Posterior vena cava (tissue), 2 donors: ENCODE measurements around the gene MFN2. TPM values are rescaled to one million over a fixed set of nuclear protein-coding genes. Genes with fewer than 3 reads are reported as not detected.
"Not testable (repeated sequence)": the region's sequence is repeated elsewhere in the genome, so short reads cannot be mapped to it uniquely, and the experiment has no call there.

Experiments used
- DNase-seq: peaks from one replicate; pipeline ENCODE4 v3.0.0-alpha.2; 2020; ENCODE audit warnings: low spot score
- intact Hi-C, 2 donors: fragments of 100-400 bp; cut with DNase I; formaldehyde crosslinking; loops; one replicate each; pipeline versions ENCODE4 v1.14.1 to v1.14.2; 2022 to 2023
- total RNA-seq, 2 donors: library from RNA; stranded (reverse); fragmentation: NEBNext Ultra II Directional; extraction: Animal tissue kit (Norgen Biotek cat#: 25700); gene quantifications; one replicate each; pipeline ENCODE4 v1.2.1, GENCODE V29; 2021
- donor health status: DM: yes; HTN: yes; CAD: no.
- donor health status: DM: yes; HTN: yes; CAD: no.

Gene MFN2
- total RNA-seq, 2 donors from 2014 or later = 94.8 to 102 TPM

- intact Hi-C loops = no loop called here
- no peak for DNase-seq
Measured at GRCh38 chr1:12037486-12038355, 57.5 kb downstream of the MFN2 start.

- intact Hi-C loops = no loop called here
- no peak for DNase-seq
Measured at GRCh38 chr1:12038356-12039163, 58.3 kb downstream of the MFN2 start.

GRCh38 chr1:12039164-12039525, 58.9 kb downstream of the MFN2 start:
- intact Hi-C loops = no loop called here
- DNase-seq = no peak

GRCh38 chr1:12039824-12040456, 59.7 kb downstream of the MFN2 start:
- intact Hi-C loops, DNase-seq: not testable (repeated sequence)

- intact Hi-C loops = no loop called here
- DNase-seq = no peak
Measured at GRCh38 chr1:12040457-12041051, 60.3 kb downstream of the MFN2 start.

GRCh38 chr1:12044187-12044877, 64.1 kb downstream of the MFN2 start:
- intact Hi-C loops, DNase-seq: not testable (repeated sequence)

GRCh38 chr1:12046749-12047119, 66.5 kb downstream of the MFN2 start:
- DNase-seq = no peak
- intact Hi-C loops = no loop called here

- DNase-seq = no peak
- intact Hi-C loops = no loop called here
Measured at GRCh38 chr1:12047120-12047876, 67.1 kb downstream of the MFN2 start.

- intact Hi-C loops = no loop called here
- DNase-seq = no peak
Measured at GRCh38 chr1:12048372-12048771, 68.1 kb downstream of the MFN2 start.

- intact Hi-C loops = no loop called here
Measured at GRCh38 chr1:12049616-12050015, 69.4 kb downstream of the MFN2 start.

GRCh38 chr1:12051361-12051760, 71.1 kb downstream of the MFN2 start:
- DNase-seq = no peak
- intact Hi-C loops = no loop called here

More at GRCh38 chr1:12049616-12050015, 69.4 kb downstream of the MFN2 start:
- no peak for DNase-seq

- peak; percentile 90 for DNase-seq
- intact Hi-C loops = no loop called here
Measured at GRCh38 chr1:12052008-12052573, 71.8 kb downstream of the MFN2 start.

GRCh38 chr1:12052997-12053686, 72.9 kb downstream of the MFN2 start:
- intact Hi-C loops = no loop called here
- no peak for DNase-seq

- intact Hi-C loops = no loop called here
- DNase-seq = no peak
Measured at GRCh38 chr1:12053752-12054548, 73.7 kb downstream of the MFN2 start.

- intact Hi-C loops = no loop called here
- no peak for DNase-seq
Measured at GRCh38 chr1:12055259-12055658, 75.0 kb downstream of the MFN2 start.

- intact Hi-C loops = no loop called here
- no peak for DNase-seq
Measured at GRCh38 chr1:12056331-12056841, 76.1 kb downstream of the MFN2 start.

- intact Hi-C loops = no loop called here
- DNase-seq = no peak
Measured at GRCh38 chr1:12057382-12057781, 77.1 kb downstream of the MFN2 start.
